Astrocyte (in vitro differentiated cells and primary cell): ENCODE data around the gene TEX52.

ENCODE experiments used
- EZH2 ChIP-seq: IDR thresholded peaks from 2 replicates; pipeline ENCODE4 v1.6.1; 2012; ENCODE audit warnings: mild to moderate bottlenecking, low read length, inconsistent platforms; ENCODE audit not compliant: insufficient read depth
- TF ChIP-seq, protein P1 (sequence below): IDR thresholded peaks from 2 replicates; pipeline ENCODE4 v1.5.1; 2011; ENCODE audit warnings: low read depth, mild to moderate bottlenecking, inconsistent platforms, low read length, moderate library complexity; ENCODE audit not compliant: insufficient read depth

DNA sequence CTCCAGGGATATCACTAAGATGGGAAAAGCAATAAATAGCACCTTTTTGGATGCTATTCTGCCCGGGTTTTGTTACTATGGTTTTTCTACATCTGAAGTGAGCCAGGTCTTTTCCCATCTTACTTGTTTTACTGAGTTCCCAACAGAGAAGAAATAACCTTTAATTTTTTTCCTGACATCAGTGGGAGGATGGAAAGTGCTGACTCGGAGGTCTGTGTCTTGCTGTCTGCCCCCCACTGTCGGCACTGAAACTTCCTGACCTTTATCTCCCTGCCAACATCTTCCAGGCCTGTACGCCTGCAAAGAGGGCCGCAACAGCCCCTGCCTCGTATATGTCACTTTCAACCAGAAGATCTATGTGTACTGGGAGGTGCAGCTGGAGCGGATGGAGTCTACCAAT lies 33.4 kb downstream of the TEX52 start:
- TF ChIP-seq, protein P1, sequence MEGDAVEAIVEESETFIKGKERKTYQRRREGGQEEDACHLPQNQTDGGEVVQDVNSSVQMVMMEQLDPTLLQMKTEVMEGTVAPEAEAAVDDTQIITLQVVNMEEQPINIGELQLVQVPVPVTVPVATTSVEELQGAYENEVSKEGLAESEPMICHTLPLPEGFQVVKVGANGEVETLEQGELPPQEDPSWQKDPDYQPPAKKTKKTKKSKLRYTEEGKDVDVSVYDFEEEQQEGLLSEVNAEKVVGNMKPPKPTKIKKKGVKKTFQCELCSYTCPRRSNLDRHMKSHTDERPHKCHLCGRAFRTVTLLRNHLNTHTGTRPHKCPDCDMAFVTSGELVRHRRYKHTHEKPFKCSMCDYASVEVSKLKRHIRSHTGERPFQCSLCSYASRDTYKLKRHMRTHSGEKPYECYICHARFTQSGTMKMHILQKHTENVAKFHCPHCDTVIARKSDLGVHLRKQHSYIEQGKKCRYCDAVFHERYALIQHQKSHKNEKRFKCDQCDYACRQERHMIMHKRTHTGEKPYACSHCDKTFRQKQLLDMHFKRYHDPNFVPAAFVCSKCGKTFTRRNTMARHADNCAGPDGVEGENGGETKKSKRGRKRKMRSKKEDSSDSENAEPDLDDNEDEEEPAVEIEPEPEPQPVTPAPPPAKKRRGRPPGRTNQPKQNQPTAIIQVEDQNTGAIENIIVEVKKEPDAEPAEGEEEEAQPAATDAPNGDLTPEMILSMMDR = no peak
- TF ChIP-seq EZH2 = no peak
